Naive thymus-derived CD4-positive, alpha-beta T cell (primary cell): ENCODE data around the gene DHX57. TPM values are rescaled to one million over a fixed set of nuclear protein-coding genes. Genes with fewer than 3 reads are reported as not detected.

Experiments used
- ATAC-seq: fragments of 150-1000 bp; cut with Tn5 transposase; 2 replicates; pipeline ENCODE4 v1.10.0; 2021; ENCODE audit warnings: mild to moderate bottlenecking, moderate library complexity
- CTCF ChIA-PET: fragments of 350-600 bp; sonication (Branson Sonifier 250); formaldehyde crosslinking; loops from one replicate; lab custom pipeline; 2021; ENCODE audit warnings: antibody characterized with exemption; lab: Charles Lee
- POLR2A ChIA-PET: fragments of 350-600 bp; sonication (Branson Sonifier 250); formaldehyde crosslinking; loops from one replicate; lab custom pipeline; 2021; ENCODE audit warnings: antibody characterized with exemption, inconsistent platforms; lab: Charles Lee
- DNase-seq, 9 donors: peaks; one replicate each; pipeline versions ENCODE4 v3.0.0 to v3.0.0-alpha.2; 2020 to 2022; ENCODE audit warnings: mixed read lengths in 1 of 9
- H3K27ac ChIP-seq: one replicate; pipeline ENCODE4 v1.7.0; 2013; ENCODE audit warnings: mild to moderate bottlenecking, low read depth, low read length, moderate library complexity
- H3K27me3 ChIP-seq, 2 donors: one replicate each; pipeline ENCODE4 v1.7.0; 2013; ENCODE audit warnings: low read length in 2 of 2, mild to moderate bottlenecking in 2 of 2, moderate library complexity in 2 of 2; ENCODE audit not compliant: control insufficient read depth in 2 of 2, insufficient read depth in 2 of 2
- H3K36me3 ChIP-seq, 3 experiments: 1 replicate in 2 of 3; 2 replicates in 1 of 3; pipeline ENCODE4 v1.7.0; 2013; ENCODE audit warnings: low read length in 3 of 3, mild to moderate bottlenecking in 3 of 3, moderate library complexity in 1 of 3; ENCODE audit not compliant: insufficient read depth in 3 of 3, control insufficient read depth in 2 of 3
- H3K4me1 ChIP-seq, 2 donors: one replicate each; pipeline ENCODE4 v1.7.0; 2013; ENCODE audit warnings: low read length in 2 of 2, mild to moderate bottlenecking in 2 of 2, moderate library complexity in 1 of 2; ENCODE audit not compliant: control insufficient read depth in 2 of 2, insufficient read depth in 2 of 2
- H3K4me3 ChIP-seq: 2 replicates; pipeline ENCODE4 v1.7.0; 2013; ENCODE audit warnings: mild to moderate bottlenecking, low read length
- H3K9me3 ChIP-seq, 3 experiments: 1 replicate in 2 of 3; 2 replicates in 1 of 3; pipeline ENCODE4 v1.7.0; 2013; ENCODE audit warnings: low read length in 3 of 3; ENCODE audit not compliant: control insufficient read depth in 2 of 3
- H3K27ac Mint-ChIP-seq, 9 donors: one replicate each; pipeline ENCODE4 v1.8.0; 2020 to 2022; ENCODE audit warnings: mixed read lengths in 9 of 9, mild to moderate bottlenecking in 8 of 9, moderate library complexity in 5 of 9, inconsistent platforms in 2 of 9
- H3K27me3 Mint-ChIP-seq, 5 donors: one replicate each; pipeline ENCODE4 v1.8.0; 2021 to 2022; ENCODE audit warnings: mixed read lengths in 5 of 5, mild to moderate bottlenecking in 1 of 5
- H3K36me3 Mint-ChIP-seq, 5 donors: one replicate each; pipeline ENCODE4 v1.8.0; 2020 to 2022; ENCODE audit warnings: mixed read lengths in 5 of 5, mild to moderate bottlenecking in 3 of 5, inconsistent platforms in 1 of 5
- H3K4me1 Mint-ChIP-seq, 7 donors: one replicate each; pipeline ENCODE4 v1.8.0; 2020 to 2022; ENCODE audit warnings: mixed read lengths in 7 of 7, mild to moderate bottlenecking in 3 of 7, inconsistent platforms in 1 of 7
- H3K4me3 Mint-ChIP-seq, 10 donors: one replicate each; pipeline ENCODE4 v1.8.0; 2020 to 2022; ENCODE audit warnings: mild to moderate bottlenecking in 10 of 10, mixed read lengths in 10 of 10, moderate library complexity in 6 of 10, inconsistent platforms in 2 of 10
- H3K9me3 Mint-ChIP-seq, 11 donors: one replicate each; pipeline ENCODE4 v1.8.0; 2020 to 2022; ENCODE audit warnings: mixed read lengths in 11 of 11, mild to moderate bottlenecking in 4 of 11, inconsistent platforms in 1 of 11, moderate library complexity in 1 of 11
- intact Hi-C, 2 donors: fragments of 100-400 bp; cut with micrococcal nuclease; formaldehyde crosslinking; loops; one replicate each; pipeline ENCODE4 v1.15.1; 2023
- polyA plus RNA-seq, 2 donors: library from polyadenylated mRNA; unstranded; fragments of 300-500 nt; fragmentation: Illumina TruSeq; gene quantifications; one replicate each; pipeline ENCODE4 v1.2.3, GENCODE V29; 2021
- total RNA-seq, 6 experiments: library from RNA in 5 of 6; stranded (reverse) in 5 of 6; gene quantifications; 1 replicate in 5 of 6; 2 replicates in 1 of 6; pipeline ENCODE4 v1.2.3 and lab custom pipeline; 2021 to 2026

Gene DHX57
- total and polyA plus RNA-seq, 7 experiments from 2014 or later: 8.8 to 19.8 (median 17.9) TPM

- no peaks in the 10 kb centered on the region for H3K9me3 Mint-ChIP-seq
- H3K36me3 Mint-ChIP-seq: no peaks in the 10 kb centered on the region
- peak overlapping the region in 2 of 9 donors; percentile 16 to 43 for H3K27ac Mint-ChIP-seq
- H3K9me3 ChIP-seq: no peaks in the 10 kb centered on the region
- H3K27me3 Mint-ChIP-seq: peaks cover 0 to 3% (median 0%) of the 10 kb centered on the region in 5 donors
- ATAC-seq (no peak), DNase-seq (no peak)
- no peaks in the 10 kb centered on the region for H3K27me3 ChIP-seq
- ChIA-PET CTCF (no interaction called here), POLR2A (no interaction called here)
- H3K4me1 Mint-ChIP-seq: peaks cover 0 to 14% (median 0%) of the 10 kb centered on the region in 7 donors
- H3K27ac ChIP-seq: no peak overlapping the region
- no peak overlapping the region for H3K4me3 ChIP-seq
- intact Hi-C loops: no loop called here
- no peaks in the 10 kb centered on the region for H3K4me1 ChIP-seq
- no peak overlapping the region for H3K4me3 Mint-ChIP-seq
- H3K36me3 ChIP-seq: no peaks in the 10 kb centered on the region
These were observed 32.2 kb upstream of the DHX57 start for GRCh38 chr2:38907743-38908562.

- no peak overlapping the region for H3K27ac ChIP-seq
- H3K36me3 Mint-ChIP-seq: no peaks in the 10 kb centered on the region
- no peak overlapping the region for H3K4me3 ChIP-seq
- no peaks in the 10 kb centered on the region for H3K4me1 ChIP-seq
- H3K27me3 ChIP-seq: no peaks in the 10 kb centered on the region
- peaks cover 0 to 3% (median 0%) of the 10 kb centered on the region in 5 donors for H3K27me3 Mint-ChIP-seq
- intact Hi-C loops: no loop called here
- ATAC-seq (no peak), DNase-seq (no peak)
- no peak overlapping the region for H3K4me3 Mint-ChIP-seq
- peaks cover 0 to 14% (median 0%) of the 10 kb centered on the region in 7 donors for H3K4me1 Mint-ChIP-seq
- ChIA-PET CTCF (no interaction called here), POLR2A (no interaction called here)
- H3K9me3 ChIP-seq: no peaks in the 10 kb centered on the region
- no peaks in the 10 kb centered on the region for H3K36me3 ChIP-seq
- no peaks in the 10 kb centered on the region for H3K9me3 Mint-ChIP-seq
- no peak overlapping the region for H3K27ac Mint-ChIP-seq
These were observed 31.5 kb upstream of the DHX57 start for GRCh38 chr2:38907242-38907641.

- H3K9me3 ChIP-seq: no peaks in the 10 kb centered on the region
- POLR2A ChIA-PET: no interaction called here
- H3K27me3 ChIP-seq: no peaks in the 10 kb centered on the region
- no peaks in the 10 kb centered on the region for H3K36me3 Mint-ChIP-seq
- peaks cover 0 to 14% (median 0%) of the 10 kb centered on the region in 7 donors for H3K4me1 Mint-ChIP-seq
- no peak overlapping the region for H3K27ac ChIP-seq
- ATAC-seq: no peak
- no peak for DNase-seq
- no peak overlapping the region for H3K4me3 Mint-ChIP-seq
- H3K27me3 Mint-ChIP-seq: peaks cover 0 to 5% (median 0%) of the 10 kb centered on the region in 5 donors
- no peak overlapping the region for H3K4me3 ChIP-seq
- no peaks in the 10 kb centered on the region for H3K4me1 ChIP-seq
- CTCF ChIA-PET: no interaction called here
- intact Hi-C loops: no loop called here
- H3K36me3 ChIP-seq: no peaks in the 10 kb centered on the region
- H3K27ac Mint-ChIP-seq: no peak overlapping the region
- H3K9me3 Mint-ChIP-seq: no peaks in the 10 kb centered on the region
These were observed 29.5 kb upstream of the DHX57 start for GRCh38 chr2:38905251-38905650.

- H3K9me3 Mint-ChIP-seq: no peaks in the 10 kb centered on the region
- H3K27ac Mint-ChIP-seq: no peak overlapping the region
- peaks cover 7 to 23% (median 13%) of the 10 kb centered on the region in 5 donors for H3K27me3 Mint-ChIP-seq
- no peaks in the 10 kb centered on the region for H3K27me3 ChIP-seq
- H3K36me3 ChIP-seq: no peaks in the 10 kb centered on the region
- no peak for ATAC-seq
- no peaks in the 10 kb centered on the region for H3K9me3 ChIP-seq
- no peak overlapping the region for H3K27ac ChIP-seq
- no peak overlapping the region for H3K4me3 ChIP-seq
- DNase-seq: no peak
- H3K4me1 ChIP-seq: no peaks in the 10 kb centered on the region
- H3K4me1 Mint-ChIP-seq: no peaks in the 10 kb centered on the region
- ChIA-PET CTCF (no interaction called here), POLR2A (no interaction called here)
- no peak overlapping the region for H3K4me3 Mint-ChIP-seq
- intact Hi-C loops: no loop called here
- H3K36me3 Mint-ChIP-seq: no peaks in the 10 kb centered on the region
These were observed 25.0 kb upstream of the DHX57 start for GRCh38 chr2:38900726-38901125.

- Mint-ChIP-seq H3K4me3 (no peak overlapping the region), H3K27ac (no peak overlapping the region), H3K9me3 (no peaks in the 10 kb centered on the region), H3K4me1 (no peaks in the 10 kb centered on the region), H3K36me3 (no peaks in the 10 kb centered on the region), H3K27me3 (peaks cover 7 to 26% (median 13%) of the 10 kb centered on the region in 5 donors)
- Histone ChIP-seq H3K4me1 (no peaks in the 10 kb centered on the region), H3K9me3 (no peaks in the 10 kb centered on the region), H3K36me3 (no peaks in the 10 kb centered on the region), H3K27ac (no peak overlapping the region), H3K27me3 (no peaks in the 10 kb centered on the region), H3K4me3 (no peak overlapping the region)
- CTCF ChIA-PET: no interaction called here
- POLR2A ChIA-PET: no interaction called here
- no peak for DNase-seq
- no peak for ATAC-seq
- intact Hi-C loops: no loop called here
These were observed 22.5 kb upstream of the DHX57 start for GRCh38 chr2:38898256-38898655.

- no peaks in the 10 kb centered on the region for H3K9me3 ChIP-seq
- no peak overlapping the region for H3K4me3 Mint-ChIP-seq
- H3K4me1 Mint-ChIP-seq: no peaks in the 10 kb centered on the region
- intact Hi-C loops: no loop called here
- peaks cover 3 to 26% (median 10%) of the 10 kb centered on the region in 5 donors for H3K27me3 Mint-ChIP-seq
- H3K9me3 Mint-ChIP-seq: no peaks in the 10 kb centered on the region
- H3K27ac Mint-ChIP-seq: no peak overlapping the region
- ChIA-PET POLR2A (interaction anchor here (0.7 kb wide), 1 partner anchor 1920 kb away, joined by 6 read pairs; no protein-coding TSS in a partner anchor), CTCF (no interaction called here)
- DNase-seq (no peak), ATAC-seq (no peak)
- no peaks in the 10 kb centered on the region for H3K36me3 Mint-ChIP-seq
- H3K4me3 ChIP-seq: no peak overlapping the region
- H3K27me3 ChIP-seq: no peaks in the 10 kb centered on the region
- no peaks in the 10 kb centered on the region for H3K36me3 ChIP-seq
- H3K4me1 ChIP-seq: no peaks in the 10 kb centered on the region
- no peak overlapping the region for H3K27ac ChIP-seq
These were observed 17.1 kb upstream of the DHX57 start for GRCh38 chr2:38892819-38893218.

- POLR2A ChIA-PET: interaction anchor here (0.8 kb wide), 1 partner anchor 26 kb away, joined by 3 read pairs; no protein-coding TSS in a partner anchor
These were observed 13.8 kb upstream of the DHX57 start, which contains the start of gene ARHGEF33 for GRCh38 chr2:38889575-38889974. ARHGEF33 (plus strand) TSS chr2:38889875; CDS start chr2:38919448, 29,573 bp downstream.

More at GRCh38 chr2:38889575-38889974, 13.8 kb upstream of the DHX57 start, which contains the start of gene ARHGEF33:
- no peak for ATAC-seq
- H3K27me3 Mint-ChIP-seq: peaks cover 0 to 13% (median 0%) of the 10 kb centered on the region in 5 donors
- intact Hi-C loops: no loop called here
- Histone ChIP-seq H3K27ac (no peak within 1 kb of the TSS), H3K4me3 (no peak within 1 kb of the TSS), H3K27me3 (no peaks in the 10 kb centered on the region), H3K4me1 (no peaks in the 10 kb centered on the region), H3K9me3 (no peaks in the 10 kb centered on the region), H3K36me3 (no peaks in the 10 kb centered on the region)
- H3K4me3 Mint-ChIP-seq: no peak within 1 kb of the TSS
- DNase-seq: no peak
- CTCF ChIA-PET: no interaction called here
- H3K27ac Mint-ChIP-seq: no peak within 1 kb of the TSS
- H3K9me3 Mint-ChIP-seq: no peaks in the 10 kb centered on the region
- no peaks in the 10 kb centered on the region for H3K4me1 Mint-ChIP-seq
- H3K36me3 Mint-ChIP-seq: peaks cover 0 to 4% (median 0%) of the 10 kb centered on the region in 5 donors
